GM19452 (cell line): ENCODE results near the gene GALNT9.

Source experiments
- ATAC-seq: cut with Tn5 transposase; IDR thresholded peaks from one replicate; pipeline ENCODE4 v1.9.1; 2021; ENCODE audit not compliant: unreplicated experiment

Gene GALNT9

GRCh38 chr12:132327336-132328171 lies 1.8 kb downstream of the GALNT9 start:
- ATAC-seq = no peak

GRCh38 chr12:132326646-132327045 lies 2.7 kb downstream of the GALNT9 start:
- no peak for ATAC-seq

- no peak for ATAC-seq
Measured at GRCh38 chr12:132325733-132326130, 3.7 kb downstream of the GALNT9 start.

GRCh38 chr12:132324841-132325732 lies 4.3 kb downstream of the GALNT9 start:
- no peak for ATAC-seq

- ATAC-seq = no peak
Measured at GRCh38 chr12:132324173-132324572, 5.2 kb downstream of the GALNT9 start.

- no peak for ATAC-seq
Measured at GRCh38 chr12:132323171-132324010, 6.0 kb downstream of the GALNT9 start.

GRCh38 chr12:132322206-132323132 lies 6.9 kb downstream of the GALNT9 start:
- ATAC-seq = no peak

GRCh38 chr12:132321321-132322118 lies 7.9 kb downstream of the GALNT9 start:
- ATAC-seq = no peak

GRCh38 chr12:132320767-132321211 lies 8.6 kb downstream of the GALNT9 start:
- ATAC-seq = no peak

GRCh38 chr12:132319991-132320570 lies 9.3 kb downstream of the GALNT9 start:
- ATAC-seq = no peak

GRCh38 chr12:132319359-132319950 lies 9.9 kb downstream of the GALNT9 start:
- no peak for ATAC-seq

- no peak for ATAC-seq
Measured at GRCh38 chr12:132318618-132319033, 10.8 kb downstream of the GALNT9 start.

- no peak for ATAC-seq
Measured at GRCh38 chr12:132318135-132318534, 11.3 kb downstream of the GALNT9 start.

GRCh38 chr12:132317233-132317938 lies 12.0 kb downstream of the GALNT9 start:
- ATAC-seq = no peak

GRCh38 chr12:132316497-132317232 lies 12.7 kb downstream of the GALNT9 start:
- no peak for ATAC-seq

- no peak for ATAC-seq
Measured at GRCh38 chr12:132315951-132316350, 13.4 kb downstream of the GALNT9 start.

- no peak for ATAC-seq
Measured at GRCh38 chr12:132315507-132315906, 13.9 kb downstream of the GALNT9 start.
